ENCODE measurements around the gene DYNLT2.

- TF ChIP-seq POLR2AphosphoS5 (IDR thresholded peaks at IDR 0.05; ENCODE audit: low read depth, low read length) (no peak), CTCF (IDR thresholded peaks at IDR 0.05) (no peak), REST (IDR thresholded peaks at IDR 0.05; ENCODE audit: insufficient read depth in 1 of 2, low read depth in 2 of 2, low read length in 1 of 2) (no peak)
Observed at GRCh38 chr6:169795196-169795595, 43.8 kb upstream of the DYNLT2 start.

Measured in Panc1 (cell line).